Type B pancreatic cell (in vitro differentiated cells): Measurements from ENCODE around the gene SEC16A. TPM values are rescaled to one million over a fixed set of nuclear protein-coding genes. Genes with fewer than 3 reads are reported as not detected.
A peak's percentile ranks its signal among the peaks of the same experiment; 100 is the strongest.

ENCODE experiments used
- DNase-seq: peaks from one replicate; pipeline ENCODE4 v3.0.0; 2021; ENCODE audit warnings: mixed read lengths; ENCODE audit not compliant: unreplicated experiment; ENCODE audit errors: extremely low spot score
- H3K27ac Mint-ChIP-seq: 2 replicates; pipeline ENCODE4 v1.8.0; 2021; ENCODE audit warnings: mild to moderate bottlenecking, mixed read lengths
- H3K27me3 Mint-ChIP-seq: 2 replicates; pipeline ENCODE4 v1.8.0; 2021; ENCODE audit warnings: mixed read lengths
- H3K36me3 Mint-ChIP-seq: 2 replicates; pipeline ENCODE4 v1.8.0; 2021; ENCODE audit warnings: mixed read lengths
- H3K4me1 Mint-ChIP-seq: one replicate; pipeline ENCODE4 v1.8.0; 2021; ENCODE audit warnings: mixed read lengths; ENCODE audit not compliant: unreplicated experiment
- H3K4me3 Mint-ChIP-seq: 2 replicates; pipeline ENCODE4 v1.8.0; 2021; ENCODE audit warnings: mild to moderate bottlenecking, mixed read lengths
- H3K9me3 Mint-ChIP-seq: 2 replicates; pipeline ENCODE4 v1.8.0; 2021; ENCODE audit warnings: mixed read lengths
- total RNA-seq: library from RNA; stranded (reverse); gene quantifications from 2 replicates; pipeline ENCODE4 v1.2.1, GENCODE V29; 2021; ENCODE audit warnings: low replicate concordance
- TF ChIP-seq, protein P1 (sequence below): fragments of 200-600 bp; sonication (generic); conservative IDR thresholded peaks from 2 replicates; pipeline ENCODE4 v1.5.0; 2021; ENCODE audit warnings: antibody characterized with exemption, mild to moderate bottlenecking

SEC16A gene
- total RNA-seq, 1 donor from 2014 or later: 74.6 TPM

GRCh38 chr9:136482046-136482792, 621 bp downstream of the SEC16A start:
- peaks cover 19% of the 10 kb centered on the region for H3K4me1 Mint-ChIP-seq
- H3K27ac Mint-ChIP-seq: peak overlapping the region; percentile 95
- no peaks in the 10 kb centered on the region for H3K36me3 Mint-ChIP-seq
- peak overlapping the region; percentile 93 for H3K4me3 Mint-ChIP-seq
- H3K9me3 Mint-ChIP-seq: no peaks in the 10 kb centered on the region
- DNase-seq: no peak
- H3K27me3 Mint-ChIP-seq: no peaks in the 10 kb centered on the region
- TF ChIP-seq, protein P1, sequence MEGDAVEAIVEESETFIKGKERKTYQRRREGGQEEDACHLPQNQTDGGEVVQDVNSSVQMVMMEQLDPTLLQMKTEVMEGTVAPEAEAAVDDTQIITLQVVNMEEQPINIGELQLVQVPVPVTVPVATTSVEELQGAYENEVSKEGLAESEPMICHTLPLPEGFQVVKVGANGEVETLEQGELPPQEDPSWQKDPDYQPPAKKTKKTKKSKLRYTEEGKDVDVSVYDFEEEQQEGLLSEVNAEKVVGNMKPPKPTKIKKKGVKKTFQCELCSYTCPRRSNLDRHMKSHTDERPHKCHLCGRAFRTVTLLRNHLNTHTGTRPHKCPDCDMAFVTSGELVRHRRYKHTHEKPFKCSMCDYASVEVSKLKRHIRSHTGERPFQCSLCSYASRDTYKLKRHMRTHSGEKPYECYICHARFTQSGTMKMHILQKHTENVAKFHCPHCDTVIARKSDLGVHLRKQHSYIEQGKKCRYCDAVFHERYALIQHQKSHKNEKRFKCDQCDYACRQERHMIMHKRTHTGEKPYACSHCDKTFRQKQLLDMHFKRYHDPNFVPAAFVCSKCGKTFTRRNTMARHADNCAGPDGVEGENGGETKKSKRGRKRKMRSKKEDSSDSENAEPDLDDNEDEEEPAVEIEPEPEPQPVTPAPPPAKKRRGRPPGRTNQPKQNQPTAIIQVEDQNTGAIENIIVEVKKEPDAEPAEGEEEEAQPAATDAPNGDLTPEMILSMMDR: no peak

GRCh38 chr9:136481558-136481957, 1.3 kb downstream of the SEC16A start:
- Mint-ChIP-seq H3K27ac (peak overlapping the region; percentile 95), H3K4me3 (peak overlapping the region; percentile 93), H3K36me3 (no peaks in the 10 kb centered on the region), H3K27me3 (no peaks in the 10 kb centered on the region), H3K9me3 (no peaks in the 10 kb centered on the region), H3K4me1 (peaks cover 19% of the 10 kb centered on the region)
- DNase-seq: no peak
- TF ChIP-seq, protein P1: no peak

DNA sequence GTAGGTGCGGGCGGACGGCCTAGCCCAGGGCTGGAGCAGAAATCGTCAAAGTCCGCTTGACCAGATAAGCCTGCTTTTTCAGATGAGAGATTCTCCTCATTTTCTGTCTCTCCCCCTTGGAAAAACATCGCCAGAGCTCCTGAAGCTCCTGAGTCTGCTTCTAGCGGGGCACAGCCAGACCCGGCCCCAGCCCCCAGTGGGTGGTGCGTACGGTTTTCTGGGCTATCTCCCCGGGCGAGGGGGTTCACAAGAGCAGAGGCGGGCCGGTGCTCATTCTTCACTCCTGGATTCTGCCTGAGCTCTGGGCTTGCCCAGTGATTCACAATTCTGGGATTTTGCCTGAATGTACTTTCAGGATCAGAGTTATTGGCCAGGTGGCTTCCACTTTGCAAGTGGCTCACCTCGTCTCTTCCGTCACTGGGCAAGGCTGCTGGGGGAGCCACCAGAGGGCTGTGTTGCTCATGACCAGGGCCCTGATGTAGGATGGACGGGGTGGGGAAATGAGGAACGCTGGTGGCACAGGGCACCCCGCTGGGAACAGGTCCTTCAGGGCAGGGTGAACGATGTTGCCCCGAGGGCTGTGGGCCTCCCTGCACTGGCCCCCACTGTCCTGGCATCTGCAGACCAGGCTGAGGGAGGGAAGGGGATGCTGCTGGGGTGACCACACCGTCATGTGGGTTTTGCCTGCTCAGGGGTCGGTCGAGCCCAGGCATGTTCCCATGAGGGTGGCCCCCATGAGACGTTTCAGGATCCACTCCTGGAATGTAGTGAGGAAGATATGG, 6.3 kb downstream of the SEC16A start:
- TF ChIP-seq, protein P1: no peak
- no peak for DNase-seq
- H3K36me3 Mint-ChIP-seq: no peaks in the 10 kb centered on the region
- H3K4me3 Mint-ChIP-seq: no peak overlapping the region
- no peaks in the 10 kb centered on the region for H3K27me3 Mint-ChIP-seq
- H3K27ac Mint-ChIP-seq: no peak overlapping the region
- peaks cover 13% of the 10 kb centered on the region for H3K4me1 Mint-ChIP-seq
- no peaks in the 10 kb centered on the region for H3K9me3 Mint-ChIP-seq

DNA sequence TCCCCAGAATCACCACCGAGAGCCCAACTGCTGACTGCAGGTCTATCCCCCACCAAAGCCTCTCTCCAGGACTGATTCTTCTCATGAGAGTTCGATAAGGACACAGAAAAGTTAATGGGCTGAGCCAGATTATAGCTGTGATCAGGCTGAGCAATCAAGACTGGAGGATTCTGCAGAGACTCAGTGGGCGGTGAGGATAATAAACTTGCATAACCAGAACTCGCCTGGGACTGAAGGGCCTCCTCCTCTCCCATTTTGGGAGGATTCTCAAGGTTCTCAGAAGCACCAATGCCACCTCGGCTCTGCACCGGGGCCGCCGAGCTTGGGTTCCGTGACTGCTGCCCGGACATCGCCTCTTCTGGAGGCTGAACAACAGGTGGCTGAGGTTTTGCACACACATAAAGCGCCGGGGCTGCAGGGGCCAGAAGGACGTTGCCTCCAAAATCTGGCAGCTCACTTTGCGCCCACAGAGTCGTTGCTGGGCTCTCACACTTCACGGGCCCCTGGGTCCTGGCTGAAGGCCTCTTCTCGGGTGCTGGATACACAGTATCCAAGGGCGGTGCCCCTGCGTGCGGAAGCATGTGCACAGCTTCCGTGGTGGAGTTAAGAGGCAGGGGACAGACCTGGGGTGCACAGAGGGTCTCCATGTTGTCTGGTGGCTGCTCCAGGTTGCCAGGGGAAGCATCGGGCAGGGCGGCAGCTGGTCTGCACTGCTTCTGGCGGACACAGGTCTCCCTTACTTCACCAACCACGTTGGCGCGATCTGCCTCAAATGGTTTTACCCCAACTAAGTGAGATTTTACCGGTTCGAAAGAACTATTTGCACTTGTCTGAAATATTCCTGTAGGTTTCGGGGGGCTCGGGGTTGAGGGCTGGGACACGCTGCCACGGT, 7.6 kb downstream of the SEC16A start:
- Mint-ChIP-seq H3K27ac (no peak overlapping the region), H3K36me3 (no peaks in the 10 kb centered on the region), H3K4me3 (no peak overlapping the region), H3K9me3 (no peaks in the 10 kb centered on the region), H3K4me1 (peaks cover 8% of the 10 kb centered on the region), H3K27me3 (no peaks in the 10 kb centered on the region)
- no peak for DNase-seq
- TF ChIP-seq, protein P1: no peak

- Mint-ChIP-seq H3K27me3 (no peaks in the 10 kb centered on the region), H3K4me3 (no peak overlapping the region), H3K36me3 (no peaks in the 10 kb centered on the region), H3K27ac (no peak overlapping the region), H3K4me1 (peaks cover 4% of the 10 kb centered on the region), H3K9me3 (no peaks in the 10 kb centered on the region)
- DNase-seq: no peak
- TF ChIP-seq, protein P1: no peak
These were observed 8.7 kb downstream of the SEC16A start for GRCh38 chr9:136474021-136474640.
